GM18870 (cell line): ENCODE results near the gene SS18.

Source experiments
- ATAC-seq: cut with Tn5 transposase; IDR thresholded peaks from one replicate; pipeline ENCODE4 v1.9.1; 2021; ENCODE audit warnings: moderate library complexity; ENCODE audit not compliant: unreplicated experiment

SS18 gene

GRCh38 chr18:26003817-26004216, 86.6 kb downstream of the SS18 start:
- no peak for ATAC-seq

- ATAC-seq: no peak
These were observed 87.1 kb downstream of the SS18 start for GRCh38 chr18:26003356-26003755.

DNA sequence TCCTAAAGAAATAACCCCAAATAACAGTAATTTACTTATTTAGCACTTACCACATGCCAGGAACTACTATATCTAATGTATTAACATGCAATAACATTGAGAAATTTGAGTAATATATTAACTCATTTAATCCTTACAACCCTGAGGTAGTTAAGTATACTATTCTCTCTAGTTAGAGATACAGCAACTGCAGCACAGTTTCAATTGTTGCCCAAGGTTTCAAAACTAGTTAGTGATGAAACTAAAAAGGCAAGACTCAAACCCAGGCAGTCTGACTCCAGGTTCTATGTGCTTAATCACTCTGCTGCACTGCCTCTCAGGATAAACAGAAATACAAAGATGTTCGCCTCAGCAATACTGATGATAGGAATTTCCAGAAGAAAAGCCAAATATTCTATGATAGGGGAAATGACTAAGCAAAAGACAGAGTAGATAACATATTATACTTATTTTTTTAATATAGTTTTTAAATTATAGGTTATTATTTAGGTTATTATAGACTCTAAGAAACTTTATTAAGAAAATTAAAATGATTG, 88.0 kb downstream of the SS18 start:
- no peak for ATAC-seq

DNA sequence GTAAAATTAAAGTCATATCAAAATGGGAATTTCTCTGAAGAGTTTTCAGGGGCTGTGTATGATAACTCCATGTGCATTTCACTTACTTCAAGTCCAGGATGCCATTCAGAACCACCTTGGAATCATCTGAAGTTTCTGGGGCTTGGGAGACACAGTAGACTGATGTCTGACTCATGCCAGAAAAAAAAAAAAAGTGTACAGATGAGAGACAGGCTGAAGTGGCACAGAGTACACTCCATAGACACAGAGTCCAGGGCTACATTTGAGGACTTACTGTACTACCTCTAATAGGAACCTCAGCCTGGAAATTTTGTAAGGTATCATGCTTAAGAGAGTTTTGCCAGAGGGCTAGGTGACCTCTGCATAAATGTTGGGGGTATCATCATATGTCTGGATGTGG, 92.0 kb downstream of the SS18 start:
- no peak for ATAC-seq

DNA sequence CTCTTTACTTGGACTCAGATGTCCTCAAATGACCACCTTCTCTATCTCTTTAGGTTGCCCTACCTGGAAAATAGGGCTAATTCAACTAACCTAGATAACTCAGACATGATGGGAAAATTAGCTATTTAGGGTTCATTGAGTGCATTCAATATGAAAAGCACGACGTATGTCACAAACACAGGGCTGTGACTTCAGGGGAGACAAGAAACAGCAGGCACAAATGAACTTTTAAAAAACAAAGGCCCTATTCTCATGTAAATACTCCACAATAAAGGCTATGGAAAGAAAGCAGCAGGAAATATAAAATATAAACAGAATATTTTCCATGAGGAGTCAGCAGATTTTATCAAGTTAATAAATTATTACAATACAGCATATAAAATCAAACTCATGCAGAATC, 97.8 kb downstream of the SS18 start:
- no peak for ATAC-seq

DNA sequence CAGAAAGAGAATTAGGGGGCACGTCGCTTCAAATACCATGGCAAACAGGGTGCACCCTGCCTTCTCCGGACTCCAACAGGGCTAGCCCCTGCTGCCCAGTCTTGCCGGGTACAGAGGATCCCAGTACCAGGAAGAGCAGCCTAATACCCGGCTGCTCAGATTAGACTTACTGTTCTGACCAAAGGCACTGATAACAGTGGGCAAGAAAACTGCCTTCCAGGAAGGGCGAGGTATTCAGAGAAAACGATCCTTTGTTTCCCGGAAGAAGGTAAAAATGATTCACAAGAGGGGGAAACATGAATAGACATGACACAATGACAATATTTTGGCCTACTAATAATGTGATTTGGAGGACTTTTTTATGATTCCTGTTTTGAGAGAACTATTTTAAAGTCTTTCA, 99.9 kb downstream of the SS18 start:
- ATAC-seq: no peak

- no peak for ATAC-seq
These were observed 104.6 kb downstream of the SS18 start for GRCh38 chr18:25985707-25986394.

DNA sequence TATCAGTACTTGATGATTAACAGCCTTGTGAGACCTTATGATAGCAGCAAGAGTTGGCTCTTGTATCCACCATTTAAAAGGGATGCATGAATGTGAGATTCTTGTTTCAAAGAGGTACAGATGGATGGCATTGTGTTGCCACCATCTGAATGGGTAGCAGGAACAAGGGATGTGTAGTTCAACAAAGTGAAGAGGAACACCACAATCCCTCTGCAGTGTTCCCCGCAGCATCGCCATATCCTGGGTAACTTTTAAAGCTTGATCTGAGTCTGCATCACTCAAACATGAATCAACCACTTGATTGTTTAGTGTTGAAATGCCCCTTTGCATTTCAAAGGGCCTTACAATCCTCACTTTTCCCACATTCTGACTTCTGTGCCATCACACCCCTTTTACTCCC, 106.7 kb downstream of the SS18 start:
- no peak for ATAC-seq

- no peak for ATAC-seq
These were observed 107.5 kb downstream of the SS18 start for GRCh38 chr18:25982961-25983360.

DNA sequence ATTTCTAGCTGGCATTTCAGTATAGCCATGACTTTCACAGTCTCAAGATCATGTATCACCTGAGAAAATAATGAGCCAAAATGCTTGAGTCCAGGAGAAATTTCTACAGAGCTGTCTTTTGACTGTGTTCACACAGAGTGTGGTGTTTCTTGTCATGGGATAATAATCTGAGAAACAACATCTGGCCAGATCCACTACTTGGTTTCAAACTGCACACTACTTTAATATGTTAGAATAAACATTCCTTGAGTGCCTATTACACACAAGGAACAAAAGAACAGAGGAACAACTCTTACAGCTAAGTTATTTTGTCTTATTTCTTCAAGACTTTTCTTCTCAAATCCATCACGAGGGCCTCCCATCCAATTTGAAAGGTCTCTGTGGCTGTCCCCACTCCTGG, 108.3 kb downstream of the SS18 start:
- ATAC-seq: no peak

DNA sequence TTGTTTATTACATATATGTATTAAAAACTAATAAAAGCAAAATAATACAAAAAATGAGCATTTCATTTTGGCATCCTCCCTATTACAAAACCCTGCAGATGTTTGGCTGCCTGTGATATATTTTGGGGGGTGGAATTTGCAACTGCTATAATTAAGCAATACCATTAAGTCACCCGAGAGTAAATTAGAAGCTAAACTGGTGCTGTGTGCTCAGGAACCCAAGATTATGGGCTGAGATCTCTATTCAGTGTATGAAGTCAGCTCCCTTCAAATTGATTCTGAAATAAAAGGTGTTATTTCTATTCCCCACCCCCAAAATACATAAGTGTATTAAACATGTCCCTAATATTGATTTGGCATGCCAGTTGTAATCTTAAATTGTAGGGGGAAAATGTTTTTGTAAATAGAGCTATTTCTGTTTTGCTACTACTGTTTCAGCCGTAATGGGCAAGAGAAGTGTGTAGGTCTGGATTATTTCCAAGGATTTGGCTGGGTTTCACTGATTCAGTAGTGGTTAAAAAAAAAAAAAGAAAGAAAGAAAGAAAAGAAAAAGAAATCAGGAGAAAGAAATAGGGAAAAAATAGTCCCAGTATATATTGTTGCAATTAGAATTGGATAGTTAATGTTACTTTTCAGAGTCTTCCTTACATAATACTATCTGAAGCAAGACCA, 110.9 kb downstream of the SS18 start:
- no peak for ATAC-seq

GRCh38 chr18:25976554-25976953, 113.9 kb downstream of the SS18 start:
- ATAC-seq: no peak

GRCh38 chr18:25974630-25975077, 115.8 kb downstream of the SS18 start:
- no peak for ATAC-seq
